Glutamatergic neuron (in vitro differentiated cells): Measurements from ENCODE around the gene MME. TPM values are rescaled to one million over a fixed set of nuclear protein-coding genes. Genes with fewer than 3 reads are reported as not detected.

Experiments used
- DNase-seq: peaks from one replicate; pipeline ENCODE4 v3.0.0; 2022
- H3K27ac Mint-ChIP-seq: one replicate; pipeline ENCODE4 v1.8.0; 2020; ENCODE audit warnings: mild to moderate bottlenecking, mixed read lengths, inconsistent platforms; ENCODE audit not compliant: unreplicated experiment
- H3K27me3 Mint-ChIP-seq: one replicate; pipeline ENCODE4 v1.8.0; 2020; ENCODE audit warnings: mild to moderate bottlenecking, moderate library complexity, mixed read lengths, inconsistent platforms; ENCODE audit not compliant: unreplicated experiment
- H3K36me3 Mint-ChIP-seq: one replicate; pipeline ENCODE4 v1.8.0; 2020; ENCODE audit warnings: mild to moderate bottlenecking, mixed read lengths, inconsistent platforms; ENCODE audit not compliant: unreplicated experiment
- H3K4me1 Mint-ChIP-seq: one replicate; pipeline ENCODE4 v1.8.0; 2020; ENCODE audit warnings: mild to moderate bottlenecking, low read depth, mixed read lengths, inconsistent platforms; ENCODE audit not compliant: unreplicated experiment
- H3K4me3 Mint-ChIP-seq: one replicate; pipeline ENCODE4 v1.8.0; 2020; ENCODE audit warnings: mild to moderate bottlenecking, mixed read lengths, inconsistent platforms; ENCODE audit not compliant: unreplicated experiment
- H3K9me3 Mint-ChIP-seq: one replicate; pipeline ENCODE4 v1.8.0; 2020; ENCODE audit warnings: mild to moderate bottlenecking, moderate library complexity, mixed read lengths, inconsistent platforms; ENCODE audit not compliant: unreplicated experiment
- CTCF ChIP-seq: fragments of 200-600 bp; sonication (generic); IDR thresholded peaks from one replicate; pipeline ENCODE4 v1.5.0; 2021; ENCODE audit not compliant: partially characterized antibody, unreplicated experiment
- total RNA-seq: library from RNA; stranded (reverse); fragmentation: NEBNext Ultra II Directional; extraction: Animal tissue kit (Norgen Biotek cat#: 25700); gene quantifications from one replicate; pipeline ENCODE4 v1.2.1, GENCODE V29; 2021; ENCODE audit not compliant: unreplicated experiment

MME gene
- total RNA-seq, 1 donor from 2014 or later: 6.6 TPM

- DNase-seq: peak; percentile 52
- H3K27ac Mint-ChIP-seq: peak overlapping the region; percentile 88
- no peaks in the 10 kb centered on the region for H3K36me3 Mint-ChIP-seq
- H3K4me3 Mint-ChIP-seq: peak overlapping the region; percentile 10
- peaks cover 3% of the 10 kb centered on the region for H3K27me3 Mint-ChIP-seq
- TF ChIP-seq CTCF: no peak
- peaks cover 14% of the 10 kb centered on the region for H3K9me3 Mint-ChIP-seq
- peaks cover 25% of the 10 kb centered on the region for H3K4me1 Mint-ChIP-seq
These were observed 21.3 kb downstream of the MME start for GRCh38 chr3:155101398-155101797.

- H3K27me3 Mint-ChIP-seq: peaks cover 3% of the 10 kb centered on the region
- no peaks in the 10 kb centered on the region for H3K36me3 Mint-ChIP-seq
- H3K9me3 Mint-ChIP-seq: peaks cover 14% of the 10 kb centered on the region
- no peak for DNase-seq
- peaks cover 25% of the 10 kb centered on the region for H3K4me1 Mint-ChIP-seq
- no peak overlapping the region for H3K4me3 Mint-ChIP-seq
- H3K27ac Mint-ChIP-seq: peak overlapping the region; percentile 56
- no peak for TF ChIP-seq CTCF
These were observed 22.2 kb downstream of the MME start for GRCh38 chr3:155102329-155102728.

GRCh38 chr3:155103686-155104085 lies 23.6 kb downstream of the MME start:
- DNase-seq: no peak

GRCh38 chr3:155106119-155106518 lies 26.0 kb downstream of the MME start:
- peaks cover 22% of the 10 kb centered on the region for H3K4me1 Mint-ChIP-seq
- no peaks in the 10 kb centered on the region for H3K36me3 Mint-ChIP-seq
- peaks cover 3% of the 10 kb centered on the region for H3K27me3 Mint-ChIP-seq
- H3K9me3 Mint-ChIP-seq: peaks cover 7% of the 10 kb centered on the region
- no peak for TF ChIP-seq CTCF
- H3K27ac Mint-ChIP-seq: no peak overlapping the region
- H3K4me3 Mint-ChIP-seq: no peak overlapping the region
- DNase-seq: no peak

More at GRCh38 chr3:155103686-155104085, 23.6 kb downstream of the MME start:
- Mint-ChIP-seq H3K4me3 (no peak overlapping the region), H3K27ac (no peak overlapping the region), H3K36me3 (no peaks in the 10 kb centered on the region), H3K4me1 (peaks cover 25% of the 10 kb centered on the region), H3K27me3 (peaks cover 3% of the 10 kb centered on the region), H3K9me3 (peaks cover 11% of the 10 kb centered on the region)
- TF ChIP-seq CTCF: no peak

GRCh38 chr3:155110022-155110421 lies 29.9 kb downstream of the MME start:
- H3K27ac Mint-ChIP-seq: no peak overlapping the region
- no peaks in the 10 kb centered on the region for H3K9me3 Mint-ChIP-seq
- H3K27me3 Mint-ChIP-seq: no peaks in the 10 kb centered on the region
- H3K36me3 Mint-ChIP-seq: no peaks in the 10 kb centered on the region
- TF ChIP-seq CTCF: no peak
- DNase-seq: no peak
- no peak overlapping the region for H3K4me3 Mint-ChIP-seq
- H3K4me1 Mint-ChIP-seq: peaks cover 11% of the 10 kb centered on the region
